GM18907 (cell line): Measurements from ENCODE around the gene LACRT.
"Not testable (repeated sequence)": the region's sequence is repeated elsewhere in the genome, so short reads cannot be mapped to it uniquely, and the experiment has no call there.

Source experiments
- ATAC-seq: cut with Tn5 transposase; IDR thresholded peaks from one replicate; pipeline ENCODE4 v1.9.1; 2021; ENCODE audit warnings: mild to moderate bottlenecking, moderate library complexity; ENCODE audit not compliant: unreplicated experiment

The LACRT gene, protein sequence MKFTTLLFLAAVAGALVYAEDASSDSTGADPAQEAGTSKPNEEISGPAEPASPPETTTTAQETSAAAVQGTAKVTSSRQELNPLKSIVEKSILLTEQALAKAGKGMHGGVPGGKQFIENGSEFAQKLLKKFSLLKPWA

DNA sequence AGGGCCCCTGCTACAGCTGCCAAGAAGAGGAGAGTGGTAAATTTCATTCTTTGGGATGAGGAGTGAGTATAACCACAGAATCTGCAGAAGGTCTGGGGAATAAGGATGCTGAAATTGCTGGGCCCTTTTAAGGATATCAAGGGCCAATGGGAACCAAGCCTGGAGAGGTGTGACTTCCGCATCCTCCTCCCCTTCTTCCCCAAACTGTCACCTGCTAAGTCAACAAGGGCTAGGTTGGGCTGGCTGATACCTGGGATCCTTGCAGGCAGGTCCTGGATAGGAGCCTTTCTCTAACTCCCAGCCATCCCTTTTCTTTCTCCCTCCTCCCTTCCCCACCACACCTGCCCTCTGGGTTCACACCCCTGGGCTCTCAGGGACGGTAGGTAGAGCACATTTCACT, at the start of gene LACRT:
Gene LACRT, minus strand, starts transcription at position 101 of the 400 bp plus-strand sequence. Its CDS starts 54 bp downstream, at position 47.
- ATAC-seq: no peak

DNA sequence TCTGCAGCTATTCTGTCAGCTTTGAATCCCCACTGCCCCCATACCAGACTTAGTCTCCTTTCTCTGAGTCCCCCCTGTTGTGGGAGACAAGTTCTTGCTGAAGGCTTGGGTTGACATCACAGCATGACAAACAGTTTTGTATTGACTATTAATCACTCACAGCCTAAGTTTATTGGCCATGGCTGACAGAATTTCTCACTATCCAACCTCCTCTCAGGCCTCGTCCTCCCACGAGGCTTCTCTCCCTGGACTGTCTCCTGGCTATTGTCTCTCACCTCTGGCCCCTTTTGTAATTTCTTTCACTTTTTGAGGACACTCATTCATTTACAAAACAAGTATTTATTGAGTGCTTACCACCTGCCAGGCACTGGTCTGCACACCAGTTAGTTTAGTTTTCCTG, 48.7 kb upstream of the LACRT start:
- ATAC-seq: no peak

DNA sequence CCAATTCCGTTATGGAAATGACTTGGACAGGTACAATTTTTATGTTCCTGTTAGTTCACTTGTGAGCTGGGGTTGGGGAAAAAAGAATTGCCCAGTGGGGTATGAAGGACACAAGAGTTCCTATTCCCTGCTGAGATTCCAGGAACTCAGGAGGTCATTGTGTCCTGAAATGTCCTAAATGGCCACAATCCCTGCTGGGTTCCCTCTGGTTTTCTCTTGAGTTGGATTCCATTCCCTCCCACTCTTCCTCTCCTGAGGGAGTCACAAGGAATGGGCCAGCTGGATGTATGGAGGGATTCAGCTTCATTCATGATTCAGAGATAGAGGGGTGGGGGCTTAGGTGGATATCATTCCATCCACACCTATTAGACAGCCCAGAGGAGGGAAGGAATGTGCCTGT, 48.0 kb upstream of the LACRT start:
- no peak for ATAC-seq

DNA sequence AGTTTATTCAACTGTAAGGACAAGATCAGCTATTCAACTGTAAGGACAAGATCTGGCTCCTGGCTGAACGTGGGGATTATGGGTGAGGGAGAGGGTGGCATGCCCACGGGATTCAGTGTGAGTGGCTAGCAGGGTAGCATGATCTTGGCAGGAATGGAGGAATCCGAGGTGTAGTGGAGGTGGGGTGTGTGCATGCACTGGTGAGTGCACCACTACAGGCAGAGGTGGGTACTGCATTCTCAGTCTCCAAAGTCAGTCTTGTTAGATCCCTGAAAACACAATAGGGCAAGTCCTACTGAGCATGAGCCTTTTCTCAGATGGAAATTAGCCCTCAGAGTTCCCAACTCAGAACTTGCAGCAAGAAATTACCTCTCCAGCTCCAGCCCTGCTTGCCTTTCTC, 45.7 kb upstream of the LACRT start:
- ATAC-seq: peak; percentile 58

DNA sequence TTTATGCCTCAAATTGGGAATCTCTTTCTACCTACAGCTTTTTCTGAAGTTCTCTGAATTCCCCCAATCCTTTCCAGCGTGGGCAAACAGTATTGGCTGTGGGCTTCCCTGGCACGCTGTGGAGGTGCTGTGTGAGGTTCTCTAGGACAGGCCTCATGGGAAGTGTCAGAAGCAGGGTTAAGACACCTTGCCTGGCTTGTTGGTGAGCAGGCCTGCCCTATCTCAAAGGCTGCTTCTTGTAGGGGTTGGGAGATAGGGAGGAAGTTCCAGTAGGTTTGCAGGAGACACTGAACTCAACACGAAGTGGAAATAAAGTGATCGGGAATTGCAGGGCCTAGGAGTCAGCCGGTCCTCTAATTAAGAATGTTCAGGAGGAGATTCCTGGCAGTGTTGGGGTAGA, 43.4 kb upstream of the LACRT start:
- ATAC-seq: no peak

DNA sequence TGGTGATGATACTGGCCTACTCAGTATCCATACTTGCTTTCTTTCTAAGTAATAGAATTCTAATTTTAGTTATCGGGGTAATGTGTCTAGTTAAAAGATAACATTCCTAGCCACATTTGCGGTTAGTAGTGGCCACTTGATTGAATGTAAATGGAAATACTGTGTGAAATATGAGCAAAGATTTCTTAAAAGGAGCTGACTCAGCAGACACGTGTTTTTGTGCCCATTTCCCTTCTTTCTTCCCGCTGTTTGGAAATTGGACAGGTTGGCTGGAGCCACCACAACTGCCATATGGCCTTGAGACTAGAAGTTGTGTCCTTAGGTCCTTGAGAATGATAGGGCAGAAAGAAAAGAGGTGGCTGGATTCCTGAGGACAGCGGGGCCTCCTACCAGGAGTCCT, 33.2 kb upstream of the LACRT start:
- no peak for ATAC-seq

DNA sequence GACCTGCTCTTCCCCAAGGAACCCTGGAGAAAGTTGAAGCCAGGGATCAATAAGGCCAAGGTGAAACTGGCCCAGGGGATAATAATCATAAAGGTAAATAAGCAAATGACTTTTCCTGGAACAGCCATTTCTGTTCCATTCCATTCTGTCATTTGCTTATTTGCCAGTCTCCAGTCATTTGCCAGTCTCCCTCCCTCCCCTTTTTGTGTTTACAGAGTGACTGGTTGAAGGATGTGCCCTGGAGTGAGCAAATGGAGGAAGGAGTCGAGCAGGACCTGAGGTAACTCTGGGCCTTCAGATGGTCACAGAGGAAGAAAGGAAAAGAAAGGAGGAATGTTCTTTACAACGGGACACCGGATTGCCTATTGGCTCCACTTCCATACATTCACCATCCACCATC, 31.3 kb upstream of the LACRT start:
- no peak for ATAC-seq

DNA sequence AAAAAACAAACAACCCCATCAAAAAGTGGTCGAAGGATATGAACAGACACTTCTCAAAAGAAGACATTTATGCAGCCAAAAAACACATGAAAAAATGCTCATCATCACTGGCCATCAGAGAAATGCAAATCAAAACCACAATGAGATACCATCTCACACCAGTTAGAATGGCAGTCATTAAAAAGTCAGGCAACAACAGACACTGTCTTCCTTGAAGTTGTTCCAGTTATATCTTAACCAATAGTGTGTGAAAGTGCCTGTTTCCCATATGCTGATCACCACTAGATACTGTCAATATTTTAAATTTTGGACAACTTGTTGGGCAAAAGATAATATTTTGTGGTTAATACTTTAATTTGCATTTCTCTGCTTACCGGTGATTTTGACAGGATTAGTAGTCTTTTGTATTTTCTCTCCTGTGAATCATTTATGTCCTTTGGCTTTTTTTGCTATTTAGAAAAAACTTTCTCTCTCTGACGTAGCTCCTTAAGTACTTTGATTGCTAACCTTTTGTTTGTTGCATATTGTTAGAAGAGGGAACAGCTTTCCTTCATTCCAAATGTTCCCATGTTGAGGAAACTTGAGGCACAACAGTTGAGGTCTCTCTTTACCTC, 30.4 kb upstream of the LACRT start:
- not testable (repeated sequence) for ATAC-seq

DNA sequence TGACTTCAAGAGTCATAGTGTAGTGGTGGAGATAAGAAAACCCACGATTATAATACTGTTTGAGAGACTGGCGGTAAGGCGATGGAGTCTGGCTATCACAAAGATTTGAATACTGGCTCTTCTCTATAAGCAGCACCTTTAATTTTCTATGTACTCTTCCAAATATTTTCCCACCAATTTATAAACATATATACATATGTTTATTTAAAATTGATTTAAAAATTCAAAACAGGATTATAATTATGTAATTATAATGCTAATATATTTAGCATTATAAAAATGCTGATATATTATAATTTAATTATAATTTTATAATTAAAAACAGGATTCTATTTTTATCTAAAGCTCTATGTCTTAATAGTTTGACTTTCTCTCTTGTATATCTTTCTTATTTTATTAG, 28.9 kb upstream of the LACRT start:
- ATAC-seq: no peak

DNA sequence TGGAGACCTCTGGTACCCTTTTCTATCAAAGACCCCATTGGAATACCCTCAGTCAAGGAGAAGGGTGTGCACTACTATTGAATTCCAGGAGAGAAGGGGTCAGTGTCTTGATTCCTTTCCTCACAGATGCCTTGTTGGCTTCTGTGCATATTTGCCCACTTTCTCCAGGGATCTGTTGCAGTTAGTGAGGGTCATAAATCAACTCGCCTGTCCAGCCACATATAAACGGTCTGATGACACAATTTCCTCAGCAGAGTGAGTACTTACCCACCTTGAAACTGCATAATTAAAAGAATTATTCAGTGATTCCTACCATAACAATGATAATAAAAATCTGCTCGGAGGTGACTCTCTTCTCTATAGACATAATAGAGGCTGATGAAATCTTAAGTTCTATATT, 27.3 kb upstream of the LACRT start:
- ATAC-seq: no peak

DNA sequence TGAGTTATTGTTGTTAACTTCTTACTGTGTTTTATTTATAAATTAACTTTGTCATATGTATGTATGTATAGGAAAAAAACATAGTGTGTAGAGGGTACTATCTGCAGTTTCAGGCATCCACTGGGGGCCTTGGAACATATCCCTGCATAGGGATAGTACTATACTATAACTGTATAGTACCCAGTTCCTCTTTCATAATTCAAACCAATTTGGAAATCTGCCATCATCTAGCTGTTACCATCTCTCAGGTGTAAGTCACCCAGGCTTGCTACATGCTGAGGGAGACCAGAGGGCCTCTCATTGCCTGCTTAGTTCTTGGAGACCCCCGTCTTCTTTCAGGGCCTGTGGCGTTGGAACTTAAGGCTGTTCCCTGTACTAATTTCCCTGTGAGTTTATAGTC, 26.4 kb upstream of the LACRT start:
- ATAC-seq: no peak

DNA sequence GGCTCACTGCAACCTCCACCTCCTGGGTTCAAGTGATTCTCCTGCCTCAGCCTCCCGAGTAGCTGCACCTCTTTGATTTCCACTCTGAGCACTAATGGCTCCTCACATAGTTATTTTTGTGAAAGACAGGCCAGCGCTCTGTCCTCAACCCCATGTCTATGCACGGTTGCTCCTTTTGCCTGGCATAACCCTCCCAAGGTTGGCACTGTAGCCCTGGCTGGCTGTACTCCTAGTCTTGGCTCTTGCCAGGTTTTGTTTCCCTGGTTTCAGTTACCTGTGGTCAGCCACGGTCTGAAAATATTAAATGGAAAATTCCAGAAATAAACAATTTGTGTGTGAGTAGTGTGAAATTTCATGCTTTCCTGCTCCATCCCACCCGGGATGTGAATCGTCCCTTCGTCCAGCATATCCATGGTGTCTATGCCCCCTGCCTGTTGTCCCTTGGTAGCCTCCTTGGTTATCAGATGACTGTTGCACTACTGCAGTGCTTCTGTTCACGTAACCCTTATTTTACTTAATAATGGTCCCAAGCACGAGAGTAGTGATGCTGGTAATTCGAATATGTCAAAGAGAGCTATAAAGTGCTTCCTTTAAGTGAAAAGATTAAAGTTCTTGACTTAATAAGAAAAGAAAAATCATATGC, 25.7 kb upstream of the LACRT start:
- no peak for ATAC-seq

DNA sequence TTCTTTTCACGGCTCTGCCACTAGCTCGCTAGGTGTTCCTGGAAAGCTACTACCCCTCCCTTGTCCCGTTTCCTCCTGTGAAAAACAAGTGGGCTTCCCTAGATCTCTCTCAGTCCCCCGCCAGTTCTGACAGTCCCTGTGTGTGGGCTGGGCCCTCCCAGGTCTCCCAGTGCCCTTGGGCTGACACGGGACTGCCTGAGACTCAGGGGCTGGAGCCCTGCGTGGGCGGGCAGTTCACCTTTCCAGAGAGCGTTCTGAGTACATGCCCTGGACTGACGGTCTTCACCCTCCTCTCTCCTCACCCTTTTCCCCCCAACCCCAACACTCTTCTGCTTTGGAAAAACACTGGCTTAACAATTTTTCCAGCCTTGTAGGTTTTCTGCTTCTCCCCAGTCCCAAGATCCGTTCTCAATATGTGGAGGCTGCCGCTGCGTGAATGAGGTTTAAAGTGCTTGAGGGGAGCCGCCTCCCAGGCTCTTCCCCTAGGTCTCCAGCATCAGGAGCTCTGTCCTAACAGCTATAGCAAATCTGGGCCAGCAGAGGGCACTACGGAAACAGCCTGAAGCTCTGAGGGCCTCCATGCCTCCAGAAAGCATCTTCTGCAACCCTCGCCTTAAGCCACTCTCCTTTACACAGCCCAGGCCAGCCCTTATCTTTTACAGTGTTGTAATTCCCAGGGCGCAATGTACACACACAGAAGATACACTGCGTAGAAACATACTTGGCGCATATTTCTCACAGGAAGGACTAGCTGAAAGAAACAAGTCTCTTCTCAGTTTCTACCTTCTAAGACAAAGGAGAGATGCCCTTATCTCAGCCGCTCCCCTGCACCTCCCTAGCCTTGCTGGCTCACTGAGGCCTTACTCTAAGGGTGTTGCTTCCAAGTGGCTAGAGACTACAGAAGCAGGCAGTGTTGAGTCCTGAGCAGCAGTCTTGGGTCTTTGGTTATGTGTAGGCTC, 23.9 kb upstream of the LACRT start:
- ATAC-seq: peak; percentile 78

DNA sequence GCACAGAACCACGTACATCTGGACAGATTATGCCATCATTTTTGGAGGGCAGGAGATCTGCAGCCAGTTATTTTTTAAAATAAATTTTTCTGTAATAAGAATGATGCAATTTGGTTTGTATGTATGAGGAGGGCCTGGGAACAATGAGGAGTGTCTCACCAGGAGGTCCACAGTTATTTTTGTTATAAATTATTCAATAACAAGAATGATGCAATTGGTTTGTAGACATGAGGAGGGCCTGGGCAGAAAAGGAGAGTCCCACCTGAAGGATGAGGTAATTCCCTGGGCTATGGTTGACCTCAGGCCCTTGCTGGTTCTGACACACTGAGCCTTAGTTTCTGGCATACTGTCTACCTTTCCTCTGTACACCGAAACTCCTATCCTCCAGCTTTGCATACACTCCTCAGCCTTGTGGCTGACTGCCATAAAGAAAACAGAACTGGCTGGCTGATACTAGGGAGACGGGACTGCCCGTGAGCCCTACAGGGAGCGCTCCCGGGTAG, 22.5 kb upstream of the LACRT start:
- ATAC-seq: no peak

DNA sequence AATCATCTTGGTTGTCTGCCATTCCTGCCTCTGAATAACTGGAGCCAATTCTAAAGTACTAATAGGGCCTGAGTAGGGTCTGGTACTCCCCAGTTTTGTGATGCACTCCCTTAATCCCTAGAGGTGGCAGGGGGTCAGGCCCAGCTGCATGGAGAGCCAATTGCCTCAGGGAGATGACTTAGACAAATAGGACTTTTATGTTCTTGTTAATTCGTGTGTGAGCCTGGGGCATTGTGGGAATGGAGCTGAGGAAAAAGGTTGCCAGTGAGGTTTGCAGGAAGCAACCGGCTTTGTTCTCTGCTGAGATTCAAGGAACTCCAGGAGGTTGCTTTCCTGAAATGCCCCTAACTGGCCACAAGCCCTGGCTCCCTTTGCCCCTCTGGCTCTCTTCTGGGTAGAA, 20.2 kb upstream of the LACRT start:
- ATAC-seq: no peak

DNA sequence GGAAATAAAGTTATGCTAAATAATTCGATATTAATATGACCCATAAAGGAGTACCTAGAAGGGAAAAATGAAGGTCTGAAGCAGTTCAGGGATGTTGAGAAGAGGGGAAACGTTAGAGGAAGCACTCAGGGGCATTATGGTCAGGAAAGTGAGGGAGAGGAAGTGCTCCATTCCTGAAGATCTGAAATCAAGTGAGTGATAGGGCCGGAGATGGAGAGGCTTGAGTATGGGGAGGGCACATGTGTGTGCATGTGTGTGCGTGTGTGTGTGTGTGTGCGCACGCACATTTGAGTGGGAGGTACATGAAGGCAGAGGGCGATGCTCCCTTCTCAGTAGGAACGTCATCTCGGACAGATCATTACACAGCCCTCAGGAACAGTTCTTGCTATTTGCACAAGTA, 18.3 kb upstream of the LACRT start:
- ATAC-seq: no peak

DNA sequence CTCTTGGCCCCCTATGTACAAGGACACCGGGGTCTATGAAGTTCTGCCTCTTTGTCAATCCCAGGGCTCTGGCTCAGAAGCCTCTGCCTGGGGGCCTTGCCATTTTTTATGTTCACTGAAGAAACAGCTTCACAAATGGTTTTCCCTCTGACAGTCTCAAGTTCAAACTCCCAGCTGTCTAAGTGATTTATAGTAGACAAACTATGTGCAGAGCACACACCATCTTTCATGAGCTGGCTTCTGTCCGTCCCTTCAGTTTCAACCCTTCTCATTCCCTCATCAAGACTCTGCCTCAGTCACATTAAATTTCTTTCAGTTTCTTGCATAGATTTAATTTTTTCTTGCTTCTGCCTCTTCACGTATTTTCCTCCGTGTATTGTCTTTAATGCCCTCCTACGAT, 16.2 kb upstream of the LACRT start:
- no peak for ATAC-seq

DNA sequence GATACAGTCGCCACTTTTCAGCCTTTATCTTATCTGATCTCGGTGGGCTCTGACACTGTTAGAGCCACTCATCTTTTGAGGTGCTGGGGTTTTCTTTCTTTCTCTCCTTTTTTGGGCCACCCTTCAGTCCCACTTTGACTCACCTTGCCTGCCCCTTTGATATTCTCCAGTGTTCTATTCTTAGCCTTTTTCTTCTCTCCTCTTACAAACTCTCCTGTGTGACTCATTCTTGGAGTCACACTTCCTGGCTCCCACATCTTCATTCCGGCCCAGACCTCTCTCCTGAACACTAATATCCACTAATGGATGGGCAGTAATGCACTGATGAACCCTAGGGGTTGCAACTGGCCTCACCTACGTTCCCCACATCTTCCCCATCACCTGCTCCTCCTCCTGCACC, 15.7 kb upstream of the LACRT start:
- no peak for ATAC-seq

DNA sequence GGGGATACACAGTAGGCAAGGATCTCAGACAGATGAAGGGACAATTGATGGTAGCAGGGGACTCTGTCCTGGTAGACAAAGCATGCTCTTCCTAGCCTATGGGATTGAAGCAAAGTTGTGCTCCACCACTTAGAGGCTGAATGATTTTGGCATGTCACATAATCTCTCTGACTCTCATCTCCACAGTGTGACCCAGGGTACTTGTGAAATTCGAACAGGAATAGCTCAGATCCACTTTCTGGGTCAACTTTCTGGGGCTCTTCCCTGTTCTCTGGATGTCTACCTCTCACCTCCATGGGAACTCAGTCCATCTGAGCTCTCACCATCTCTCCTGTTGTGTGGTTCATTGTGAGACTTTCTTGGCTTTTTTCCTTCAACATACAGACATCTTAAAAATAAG, 15.1 kb upstream of the LACRT start:
- no peak for ATAC-seq

DNA sequence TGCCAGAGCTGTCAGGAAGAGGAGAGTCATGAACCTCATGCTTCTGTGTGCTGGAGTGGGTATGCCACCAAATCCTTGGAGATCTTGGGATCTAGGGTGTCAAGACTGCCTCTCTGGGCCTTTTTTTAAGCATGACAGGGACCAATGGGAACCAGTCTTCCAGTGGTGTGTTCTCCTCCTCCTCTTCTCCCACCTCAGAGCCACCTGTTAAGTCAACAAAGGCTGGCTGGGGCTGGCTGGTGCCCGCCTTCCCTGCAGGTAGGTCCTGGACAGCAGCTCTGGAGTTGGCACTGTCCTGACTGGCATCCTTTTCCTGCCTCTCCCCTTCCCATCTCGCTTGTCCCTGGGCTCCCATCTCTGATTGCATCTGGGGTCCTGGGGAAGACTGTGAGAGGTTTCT, 13.6 kb upstream of the LACRT start, which contains the start of gene DCD:
Gene DCD, minus strand, starts transcription at position 101 of the 400 bp plus-strand sequence. Its CDS starts 62 bp downstream, at position 39.
- ATAC-seq: no peak

DNA sequence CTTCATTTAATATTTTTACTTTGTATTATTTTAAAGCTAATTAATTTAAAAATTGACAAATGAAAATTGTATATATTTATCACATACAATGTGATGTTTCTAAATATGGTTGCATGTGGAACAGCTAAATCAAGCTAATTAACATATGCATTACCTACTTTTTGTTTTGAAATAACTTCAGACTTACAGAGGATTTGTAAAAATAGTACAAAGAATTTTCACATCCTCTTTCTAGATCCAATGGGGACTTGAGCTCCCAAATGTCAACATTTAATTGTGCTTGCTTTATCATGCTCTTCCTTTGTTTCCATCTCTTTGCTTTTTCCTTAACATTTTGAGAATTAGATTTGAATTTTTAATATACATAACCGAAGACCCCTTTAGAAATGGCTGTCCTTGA, 6.9 kb upstream of the LACRT start:
- no peak for ATAC-seq
